ENCODE measurements around the gene PPP1R3C.

PPP1R3C gene

DNA sequence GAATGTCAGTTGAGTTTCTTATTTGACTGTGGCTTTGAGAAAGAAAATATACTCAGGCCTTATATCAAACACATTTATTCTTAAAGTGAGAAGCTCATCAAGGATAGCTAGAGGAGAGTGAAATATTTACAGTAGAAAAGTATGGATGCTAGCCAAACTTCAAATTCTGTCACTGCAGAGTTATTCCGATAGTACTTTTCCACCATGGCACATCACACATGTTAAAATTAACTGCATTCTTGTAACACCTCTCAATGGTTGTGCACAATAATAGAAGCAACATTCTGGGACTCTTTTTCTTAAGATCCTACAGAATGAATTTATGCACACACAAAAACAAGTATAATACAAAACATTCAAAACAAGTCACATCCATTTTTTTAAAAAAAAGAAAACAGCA is 4.5 kb downstream of the PPP1R3C start:
- DNase-seq: no peak

DNA sequence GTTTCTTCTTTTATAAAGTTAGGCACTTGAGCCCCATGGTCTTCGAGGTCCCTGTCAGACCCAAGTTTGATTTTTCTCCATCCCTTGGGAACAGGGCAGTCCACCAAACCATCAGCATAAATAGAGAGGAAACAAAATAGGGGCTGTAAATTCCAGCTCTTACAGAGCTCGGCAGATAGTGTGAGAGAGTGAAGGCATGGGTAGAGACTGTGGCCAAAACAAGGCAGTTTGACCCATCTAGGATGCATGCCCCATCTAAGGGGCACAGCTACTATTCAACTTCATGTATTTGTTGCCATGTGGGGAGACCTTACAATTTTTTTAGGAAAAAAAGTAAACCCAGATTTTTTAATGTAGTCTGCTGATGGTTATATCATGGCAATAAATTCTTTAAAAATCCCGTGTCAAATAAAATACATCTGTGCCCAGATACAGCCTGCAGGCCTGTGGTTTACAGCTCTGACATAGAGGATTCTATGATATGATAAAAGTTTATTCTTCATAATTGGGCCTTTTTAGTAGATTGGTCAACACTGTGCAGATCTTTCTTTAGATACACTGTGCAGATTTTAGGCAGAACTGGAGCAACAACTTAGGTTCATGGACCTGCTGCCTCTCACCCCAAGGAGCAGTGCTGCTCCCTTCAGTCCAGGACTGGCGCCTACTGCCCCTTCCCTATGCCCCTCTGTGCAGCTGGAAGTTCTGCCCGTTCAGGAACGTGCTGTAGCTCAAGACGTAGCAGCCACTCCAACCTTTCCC is 5.3 kb downstream of the PPP1R3C start:
- no peak for DNase-seq

DNA sequence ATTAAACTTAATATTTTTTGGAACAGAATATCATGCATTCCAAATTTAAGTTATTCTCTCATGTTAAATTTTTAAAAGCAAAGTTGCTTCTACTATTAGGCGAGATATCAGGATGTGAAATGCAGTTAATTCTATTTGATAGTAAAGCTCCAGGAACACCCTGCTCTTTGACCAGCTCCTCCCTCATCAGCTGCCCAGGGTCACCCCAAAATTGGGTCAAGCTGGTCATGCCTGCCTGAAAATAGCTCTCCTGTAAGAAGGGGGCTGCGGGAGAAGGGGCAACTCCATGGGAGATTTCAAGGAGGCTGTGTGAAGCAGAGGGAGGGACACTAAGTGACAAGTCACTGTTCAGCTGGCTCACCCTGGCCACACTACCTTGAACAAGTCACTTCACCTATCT is 5.9 kb downstream of the PPP1R3C start:
- DNase-seq: no peak

DNA sequence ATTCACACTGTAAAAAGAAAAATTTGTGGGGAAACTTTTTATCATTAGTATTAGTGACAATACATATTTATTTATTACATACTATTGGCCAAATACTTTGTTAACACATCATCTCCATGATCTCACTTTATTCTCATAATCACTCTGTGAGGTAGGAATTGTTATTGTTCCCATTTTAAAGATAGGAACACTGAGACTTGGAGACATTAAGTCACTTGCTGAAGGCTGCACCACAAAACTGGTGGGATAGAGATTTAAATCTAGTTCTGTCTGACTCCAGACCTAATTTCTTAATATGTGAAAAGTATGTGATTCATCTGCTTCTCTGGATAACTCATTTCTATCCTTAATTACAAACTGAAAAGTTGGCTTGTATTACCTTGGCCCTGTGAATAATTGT is 8.2 kb downstream of the PPP1R3C start:
- DNase-seq: no peak

DNA sequence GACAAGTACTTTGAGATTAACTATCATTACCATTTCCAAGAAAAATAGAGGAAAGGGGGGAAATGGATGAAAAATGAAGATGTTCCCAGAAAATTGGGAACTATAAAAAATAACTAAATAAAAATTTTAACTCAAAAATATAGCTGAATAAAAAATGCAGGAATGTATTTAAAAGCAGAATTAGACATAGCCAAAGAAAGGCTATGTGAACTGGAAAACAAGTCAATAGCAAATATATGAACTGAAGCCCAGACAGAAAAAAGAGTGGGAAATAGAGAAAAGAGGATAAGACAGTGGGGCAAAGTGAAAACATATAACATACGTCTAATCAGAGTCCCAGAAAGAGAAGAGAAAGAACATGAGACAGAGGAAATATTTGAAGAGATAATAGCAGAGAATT is 10.3 kb downstream of the PPP1R3C start:
- no peak for DNase-seq

DNA sequence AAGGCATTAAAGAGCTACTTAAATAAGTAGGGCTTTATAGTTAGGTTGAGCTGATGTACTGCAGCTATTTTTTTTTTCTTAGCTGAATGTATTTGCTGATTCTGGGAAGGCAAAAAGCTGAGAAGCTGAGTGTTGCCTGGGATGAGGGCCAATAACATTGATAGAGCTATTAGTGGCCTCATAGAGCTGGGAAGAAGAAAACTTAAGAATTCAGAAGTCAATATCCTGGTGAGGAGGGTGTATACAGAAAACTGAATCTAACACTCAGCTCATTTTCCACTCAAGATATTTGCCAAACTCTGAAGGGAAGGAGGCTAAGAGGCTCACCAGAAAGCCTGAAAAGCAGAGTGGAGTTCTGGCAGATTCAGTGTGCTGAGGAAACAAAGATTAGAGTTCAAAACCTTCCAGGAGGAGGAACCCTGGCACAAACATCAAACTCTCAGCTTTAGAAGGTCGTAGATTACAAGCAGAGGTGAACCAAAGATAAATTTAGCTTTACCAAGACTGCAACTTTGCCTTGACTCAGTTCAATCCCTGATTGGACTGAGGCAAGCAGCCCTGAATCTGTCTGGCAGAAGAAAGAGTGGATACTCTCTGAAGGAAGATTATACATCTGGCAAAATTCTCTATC is 11.3 kb downstream of the PPP1R3C start:
- DNase-seq: no peak

DNA sequence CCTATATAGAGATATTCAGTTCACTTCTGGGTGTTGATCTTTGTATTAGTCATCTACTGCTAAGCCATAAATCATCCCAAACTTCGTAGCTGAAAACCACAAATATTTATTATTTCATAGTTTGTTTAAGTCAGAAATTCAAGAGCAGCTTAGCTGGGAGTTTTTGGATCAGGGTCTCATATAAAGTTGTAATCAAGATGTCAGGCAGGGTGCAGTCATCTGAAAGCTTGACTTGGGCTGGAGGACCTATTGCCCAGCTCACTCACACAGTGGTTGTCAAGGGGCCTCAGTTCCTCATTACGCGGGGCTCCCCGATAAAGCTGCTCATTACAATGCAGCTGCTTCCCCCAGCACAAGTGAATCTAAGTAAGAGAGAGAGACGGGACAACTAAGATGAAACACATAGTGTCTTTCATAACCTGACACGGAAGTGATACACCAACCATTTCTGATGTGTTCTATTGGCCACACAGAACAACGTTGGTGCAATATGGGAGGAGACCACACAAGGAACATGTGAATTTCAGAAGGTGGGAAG is 15.7 kb downstream of the PPP1R3C start:
- no peak for DNase-seq

DNA sequence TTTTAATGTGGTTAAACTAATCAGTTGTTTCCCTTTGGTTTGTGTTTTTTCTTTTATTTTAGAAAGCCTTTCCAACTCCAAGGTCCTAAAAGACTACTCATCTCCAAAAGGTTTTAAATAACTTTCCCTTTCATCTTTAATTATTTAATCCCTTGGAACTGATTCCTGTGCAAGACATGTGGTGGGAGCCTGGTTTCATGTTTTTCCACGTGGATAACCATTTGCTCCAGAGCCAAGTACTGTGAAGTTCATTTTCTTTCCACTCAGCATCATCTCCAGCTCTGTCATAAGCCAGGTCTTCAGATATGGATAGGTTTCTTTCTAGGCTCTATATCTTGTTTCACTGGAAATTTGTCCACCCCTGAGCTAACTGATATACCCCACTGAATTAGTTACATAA is 16.7 kb downstream of the PPP1R3C start:
- DNase-seq: no peak

DNA sequence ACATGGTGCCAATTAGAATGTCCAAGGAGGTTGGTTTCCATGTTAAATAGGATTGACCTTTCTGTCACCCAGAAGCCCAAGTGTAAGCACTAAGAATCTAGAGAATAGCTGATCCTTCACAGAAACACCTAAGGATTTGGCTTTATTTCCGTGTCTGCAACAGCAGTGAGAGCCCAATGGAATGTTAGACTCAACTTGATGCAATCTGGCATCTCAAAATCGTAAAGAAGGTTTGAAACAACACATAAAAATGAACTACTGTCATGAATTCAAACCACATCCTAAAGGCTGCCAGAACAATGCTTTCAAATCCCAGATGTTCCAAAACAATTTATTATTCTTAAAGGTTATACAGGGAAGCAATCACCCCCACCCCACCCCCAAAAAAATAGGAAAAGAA is 18.6 kb downstream of the PPP1R3C start:
- DNase-seq: no peak

DNA sequence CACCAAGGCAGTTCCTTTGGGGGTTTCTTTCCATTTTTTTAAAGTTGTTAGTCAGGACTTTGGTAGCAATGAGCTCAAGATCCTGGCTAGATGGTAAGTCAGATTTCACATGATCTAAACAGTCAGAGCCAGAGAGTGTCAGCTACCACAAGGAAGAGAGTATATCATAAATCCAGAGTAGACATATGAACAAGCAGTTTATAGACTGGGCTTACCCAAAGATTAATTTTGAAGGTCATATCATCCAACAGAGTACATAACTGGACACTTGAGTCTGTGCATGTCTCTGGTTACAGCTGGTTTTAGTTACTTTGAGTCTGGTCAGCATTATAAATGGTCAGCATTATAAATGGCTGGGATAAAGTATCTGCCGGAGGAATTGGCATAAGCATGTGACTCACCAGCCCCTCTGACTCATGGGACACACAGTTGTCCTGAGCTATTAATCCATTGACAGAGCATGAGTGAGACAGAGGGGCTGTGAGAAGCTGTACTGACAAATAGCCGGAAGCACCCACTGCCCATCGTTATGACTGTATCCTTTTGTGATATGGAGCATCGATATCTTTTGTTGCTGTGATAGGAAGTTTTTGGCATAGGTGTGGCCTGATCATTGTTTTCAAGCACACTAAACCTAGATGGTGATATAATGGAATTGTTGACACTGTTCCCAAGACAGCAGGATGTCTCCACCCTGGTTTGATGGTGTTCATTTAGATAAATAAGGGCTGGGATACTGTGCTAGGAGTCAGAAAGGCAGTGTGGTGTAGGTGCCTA is 19.3 kb downstream of the PPP1R3C start:
- no peak for DNase-seq

DNA sequence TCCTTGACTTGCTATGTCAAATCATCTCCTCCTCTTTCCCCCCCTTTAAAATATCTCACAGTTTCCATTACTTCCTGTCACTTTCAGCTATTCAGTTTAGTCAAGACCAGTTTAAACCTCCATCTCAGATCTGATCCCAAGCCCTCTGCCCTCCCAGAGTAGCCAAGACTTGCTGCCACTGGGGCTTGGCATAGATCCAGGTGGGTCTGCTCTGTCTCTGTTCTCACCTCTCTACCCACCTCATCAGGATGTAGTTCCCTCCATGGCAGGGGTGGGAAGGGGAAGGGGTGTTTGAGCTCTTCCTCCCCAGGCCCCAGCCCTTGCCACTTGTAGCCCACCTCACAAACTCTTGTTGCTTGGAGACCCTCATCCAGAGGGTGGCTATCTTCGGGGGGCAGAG is 22.0 kb downstream of the PPP1R3C start:
- DNase-seq: no peak

DNA sequence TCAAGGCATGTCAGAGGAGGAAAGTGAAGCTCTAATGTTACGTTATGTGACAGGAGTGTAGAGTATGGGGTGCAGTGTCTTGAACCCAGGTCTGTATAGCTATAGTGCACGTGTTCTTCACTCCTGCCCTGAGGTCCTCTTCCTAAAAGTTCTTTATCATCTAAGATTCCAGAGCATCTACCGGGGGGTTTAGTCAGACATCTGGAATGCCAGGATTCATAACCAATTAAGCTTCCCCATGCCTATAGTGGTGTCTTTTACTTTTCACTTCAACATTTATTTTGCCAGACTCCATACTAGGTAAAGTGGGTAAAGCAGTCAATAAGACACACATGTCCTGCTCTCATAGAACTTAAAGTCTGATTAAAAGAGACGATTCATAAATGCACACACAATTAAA is 22.4 kb downstream of the PPP1R3C start:
- DNase-seq: no peak

DNA sequence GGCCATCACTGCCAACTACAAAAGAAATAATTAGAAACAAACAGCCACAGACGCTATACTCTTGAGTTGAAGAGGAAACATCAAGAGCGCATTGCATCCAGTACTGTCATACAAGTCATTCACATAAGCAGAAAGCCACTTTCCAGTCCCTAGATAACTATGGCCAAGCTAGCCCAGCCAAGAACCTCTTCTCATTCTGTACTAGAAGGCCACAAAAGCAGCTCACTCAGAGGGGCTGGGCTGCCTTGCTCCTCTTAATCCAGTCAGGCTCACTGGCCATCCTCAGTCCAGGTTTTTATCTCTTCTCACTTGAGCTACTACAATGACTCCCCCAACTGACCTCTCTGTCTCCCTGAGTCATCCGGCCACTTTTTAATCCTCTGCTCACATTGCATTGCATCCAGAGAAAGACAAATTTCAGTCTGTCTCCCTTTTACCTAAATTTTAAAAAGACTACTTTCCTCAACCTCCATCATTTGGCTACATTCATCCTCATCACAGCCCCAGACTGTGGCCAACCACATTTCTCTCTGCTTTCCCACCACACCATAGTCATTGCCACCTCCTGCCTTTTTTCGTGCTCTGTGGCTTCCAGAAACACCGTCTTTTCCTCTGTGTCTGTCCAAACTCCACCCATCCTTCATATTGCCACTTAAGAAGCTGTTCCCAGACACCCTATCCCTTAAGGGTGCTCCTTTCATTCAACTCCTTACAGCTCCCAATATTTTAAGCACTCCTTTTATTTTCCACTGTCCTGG is 25.0 kb downstream of the PPP1R3C start:
- DNase-seq: no peak

DNA sequence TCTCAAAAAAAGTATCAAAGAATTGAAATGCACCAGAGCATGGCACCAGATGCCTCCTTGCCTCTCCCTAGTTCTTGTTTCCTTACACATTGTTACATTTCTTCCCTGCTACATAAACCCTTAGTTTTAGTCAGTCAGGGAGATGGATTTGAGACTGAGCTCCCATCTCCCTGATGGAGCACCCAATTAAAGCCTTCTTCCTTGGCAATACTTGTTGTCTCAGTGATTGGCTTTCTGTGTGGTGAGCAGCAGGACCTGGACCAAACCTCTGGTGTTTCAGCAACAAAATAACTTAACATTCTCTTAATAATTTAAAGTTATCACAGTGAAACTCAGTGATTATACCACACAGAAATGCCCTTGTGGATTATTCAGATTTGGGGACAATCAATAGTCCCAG is 26.9 kb downstream of the PPP1R3C start:
- DNase-seq: no peak

DNA sequence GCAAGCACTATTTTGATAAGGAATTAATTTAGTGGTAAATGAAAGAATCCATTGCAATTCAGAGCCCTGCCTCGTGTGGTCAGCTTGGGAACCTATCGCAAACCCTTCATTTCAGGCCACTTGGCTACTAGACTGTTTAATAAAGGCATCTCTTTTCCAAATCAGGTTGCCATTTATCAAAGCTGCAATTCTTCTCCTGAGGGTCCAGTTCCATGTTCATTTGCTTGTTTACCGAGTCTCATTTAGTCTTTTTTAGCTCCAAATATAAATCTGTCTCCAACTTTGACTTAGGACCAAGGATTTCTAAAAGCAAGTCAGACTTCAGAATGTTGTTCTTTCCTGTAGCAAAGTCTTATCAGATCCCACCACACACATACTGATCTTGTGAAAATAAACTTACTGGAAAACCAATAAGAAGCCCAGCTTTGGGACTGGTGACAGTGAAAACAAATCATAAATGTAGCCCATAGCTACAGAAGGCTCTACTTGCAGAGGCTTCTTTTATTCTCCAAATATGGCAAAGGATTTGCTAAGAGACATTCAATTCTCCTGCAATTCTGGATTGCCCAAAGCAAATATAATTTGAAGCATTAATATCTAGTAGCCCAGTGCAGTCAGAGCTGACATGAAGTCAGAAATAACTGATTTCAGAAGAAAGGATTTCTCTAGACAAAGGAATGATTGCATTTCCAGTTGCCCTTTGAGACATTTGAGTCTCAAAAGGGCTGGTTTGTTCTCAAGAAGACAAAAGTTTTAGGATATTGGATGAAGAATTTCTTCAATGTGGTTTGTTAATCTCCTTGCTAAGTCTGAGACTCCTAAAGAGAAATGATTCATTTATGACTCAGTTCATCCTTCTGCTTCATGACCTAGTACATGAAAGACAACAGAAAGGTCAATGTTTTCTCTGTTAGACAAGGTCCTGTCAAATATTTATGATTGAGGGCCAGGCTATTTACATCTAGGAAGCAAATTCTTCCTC is 28.0 kb downstream of the PPP1R3C start:
- DNase-seq: no peak

DNA sequence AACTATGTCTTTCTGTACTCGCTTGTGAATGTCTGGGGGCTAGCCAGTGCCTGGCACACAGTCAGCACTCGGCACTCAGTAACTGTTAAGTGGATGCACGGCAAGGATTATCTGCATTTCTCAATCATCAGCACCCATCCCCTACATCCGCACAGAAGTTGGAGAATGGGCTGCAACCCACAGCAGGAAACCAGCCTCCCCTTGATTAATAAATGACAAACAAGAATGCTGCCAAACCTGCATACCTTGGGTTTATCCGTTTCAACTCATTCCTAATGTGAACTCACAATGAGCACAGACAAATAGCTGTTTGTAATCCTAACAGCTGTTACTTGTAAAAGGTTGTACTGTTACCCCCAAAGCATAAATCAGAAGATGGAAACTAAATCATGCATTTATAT is 28.9 kb downstream of the PPP1R3C start:
- DNase-seq: no peak

DNA sequence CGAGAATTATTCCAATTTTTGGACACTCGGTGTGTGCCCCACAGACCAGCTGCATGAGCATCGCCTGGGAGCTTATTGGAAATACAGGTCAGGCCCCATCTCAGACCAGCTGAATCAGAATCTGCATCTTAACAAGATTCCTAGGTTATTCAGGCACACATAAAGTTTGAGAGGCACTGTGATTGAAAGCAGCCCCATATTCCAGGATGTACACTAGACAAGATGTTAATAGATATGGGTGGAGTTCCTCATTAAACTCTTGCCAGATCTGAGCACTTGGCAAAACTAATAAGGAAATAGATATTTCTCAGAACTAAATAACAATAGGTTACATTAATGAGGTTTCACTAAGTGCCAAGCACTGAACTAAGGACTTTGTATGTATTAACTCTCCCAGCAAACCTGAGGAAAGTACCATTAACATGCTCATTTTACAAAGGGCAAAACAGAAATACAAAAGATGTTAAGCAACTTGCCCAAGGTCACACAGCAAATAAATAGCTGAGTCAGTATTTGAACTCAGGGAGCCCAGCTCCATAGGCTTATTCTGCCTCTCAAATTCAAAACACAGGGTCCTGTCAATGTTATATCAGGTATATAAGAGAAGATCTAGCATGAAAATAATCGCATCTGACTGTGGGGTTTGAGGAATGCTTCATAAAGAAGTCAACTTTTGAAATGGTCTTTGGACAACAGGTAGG is 29.9 kb downstream of the PPP1R3C start:
- no peak for DNase-seq

DNA sequence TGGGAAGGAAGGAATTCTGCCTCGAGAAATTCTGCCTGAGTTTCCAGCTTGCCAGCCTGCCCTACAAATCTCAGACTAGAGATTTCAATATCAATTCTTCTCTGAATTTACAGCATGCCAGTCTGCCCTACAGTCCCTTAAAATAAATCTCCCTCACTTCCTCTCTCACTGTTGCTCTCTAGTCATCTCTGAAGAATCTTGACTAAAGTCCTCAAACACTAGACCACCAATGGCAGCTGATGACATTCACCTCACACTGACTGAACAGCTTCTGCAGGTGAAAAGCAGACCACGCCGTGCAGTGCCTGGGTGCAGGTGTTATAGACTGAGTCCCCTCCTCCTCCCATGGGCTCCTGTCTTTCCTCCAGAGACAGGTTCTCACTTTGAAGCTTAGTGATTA is 30.4 kb downstream of the PPP1R3C start:
- DNase-seq: no peak

DNA sequence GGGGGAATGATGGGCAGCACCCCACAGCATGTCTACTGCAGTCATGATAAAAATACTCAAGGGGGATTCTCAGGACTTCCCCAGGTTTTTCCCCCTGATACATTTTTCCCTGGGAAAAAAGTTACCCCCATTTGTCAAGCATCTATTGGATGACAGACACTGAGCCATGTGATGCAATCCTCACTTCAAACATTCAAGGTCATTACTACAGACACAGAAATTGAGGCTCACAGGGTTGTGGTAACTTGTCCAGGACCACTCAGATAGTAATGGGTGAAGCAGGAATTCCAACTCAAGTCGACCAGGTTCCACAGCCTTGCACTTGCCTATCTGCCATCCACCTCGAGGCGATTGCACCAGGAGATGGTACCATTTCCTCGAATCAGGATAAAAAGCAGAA is 31.7 kb downstream of the PPP1R3C start:
- no peak for DNase-seq

DNA sequence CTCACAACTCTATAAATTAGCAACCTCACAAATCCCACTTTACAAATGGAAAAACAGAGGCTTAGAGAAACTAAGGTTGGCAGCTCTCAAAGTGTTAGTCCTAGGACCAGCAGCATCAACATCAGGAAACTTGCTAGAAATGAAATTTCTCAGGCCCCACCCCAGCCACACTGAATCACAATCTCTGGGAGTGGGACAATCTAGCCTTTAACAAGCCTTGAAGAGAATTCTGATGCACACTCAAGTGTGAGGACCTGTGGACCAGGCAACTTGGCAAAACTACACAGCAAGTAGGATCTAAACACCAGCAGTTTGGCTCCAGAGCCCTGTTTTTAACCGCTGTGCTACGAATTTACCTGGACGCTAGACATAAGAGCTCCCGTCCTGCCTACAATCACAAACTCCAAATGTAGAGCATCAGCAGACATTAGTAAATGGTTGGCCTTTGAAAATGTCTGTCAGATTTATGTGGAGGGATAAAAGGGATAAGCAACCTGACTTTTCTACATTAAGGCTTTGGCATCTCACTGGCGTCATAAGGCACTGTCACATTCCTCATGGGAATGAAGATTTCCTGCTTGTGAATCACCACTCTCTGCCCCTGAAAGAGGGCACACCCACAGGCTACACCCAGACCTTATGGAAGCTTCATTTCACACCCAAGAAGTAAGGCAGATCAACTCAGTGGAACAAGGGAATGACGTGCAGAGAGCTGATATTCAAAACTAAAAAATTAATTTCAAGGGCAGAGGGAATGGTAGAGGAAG is 34.5 kb downstream of the PPP1R3C start:
- DNase-seq: no peak

Data from NCI-H1436 treated with DMSO at 0.1 percent for 48 hours (cell line).